Smooth muscle cell (in vitro differentiated cells): ENCODE measurements around the gene EYS. TPM values are rescaled to one million over a fixed set of nuclear protein-coding genes. Genes with fewer than 3 reads are reported as not detected.

Source experiments
- DNase-seq: peaks from one replicate; lab custom pipeline; 2025; ENCODE audit not compliant: unreplicated experiment; lab: John Stamatoyannopoulos, UW
- H2AFZ ChIP-seq: fragments of 200-600 bp; sonication (generic); 2 replicates; pipeline ENCODE4 v1.6.0; 2016; ENCODE audit warnings: antibody characterized with exemption, low read depth, mild to moderate bottlenecking
- H3F3A ChIP-seq: fragments of 200-600 bp; sonication (generic); 2 replicates; pipeline ENCODE4 v1.6.0; 2017; ENCODE audit warnings: antibody characterized with exemption, low read depth
- H3K27ac ChIP-seq: fragments of 200-600 bp; sonication (generic); 2 replicates; pipeline ENCODE4 v1.5.1; 2016; ENCODE audit warnings: low read depth, mild to moderate bottlenecking
- H3K27me3 ChIP-seq: fragments of 200-600 bp; sonication (generic); 2 replicates; pipeline ENCODE4 v1.6.1; 2016; ENCODE audit warnings: low read depth, mild to moderate bottlenecking
- H3K36me3 ChIP-seq: fragments of 200-600 bp; sonication (generic); 2 replicates; pipeline ENCODE4 v1.5.1; 2016; ENCODE audit warnings: low read depth
- H3K4me1 ChIP-seq: fragments of 200-600 bp; sonication (generic); 2 replicates; pipeline ENCODE4 v1.5.1; 2016; ENCODE audit warnings: low read depth
- H3K4me2 ChIP-seq: fragments of 200-600 bp; sonication (generic); 2 replicates; pipeline ENCODE4 v1.6.0; 2016; ENCODE audit warnings: mild to moderate bottlenecking
- H3K4me3 ChIP-seq: fragments of 200-600 bp; sonication (generic); 2 replicates; pipeline ENCODE4 v1.5.1; 2016; ENCODE audit warnings: mild to moderate bottlenecking
- H3K79me2 ChIP-seq: fragments of 200-600 bp; sonication (generic); 2 replicates; pipeline ENCODE4 v1.6.0; 2016; ENCODE audit warnings: low read depth, mild to moderate bottlenecking
- H3K9ac ChIP-seq: fragments of 200-600 bp; sonication (generic); 2 replicates; pipeline ENCODE4 v1.6.0; 2016; ENCODE audit warnings: low read depth
- H3K9me3 ChIP-seq: fragments of 200-600 bp; sonication (generic); replicated peaks from 2 replicates; pipeline ENCODE4 v1.5.1; 2016; ENCODE audit warnings: low read depth
- H4K20me1 ChIP-seq: fragments of 200-600 bp; sonication (generic); 2 replicates; pipeline ENCODE4 v1.6.0; 2016; ENCODE audit warnings: low read depth
- WGBS: methylation state at CpG from one replicate; pipeline ENCODE4 v1.1.7; 2016; ENCODE audit warnings: low lambda C conversion rate; 5-methylcytosine and 5-hydroxymethylcytosine counted together
- polyA plus RNA-seq: library from polyadenylated mRNA; unstranded; fragments of >200 nt; fragmentation: Nextera tagmentation; extraction: Ambion mirVana; gene quantifications from 2 replicates; pipeline ENCODE4 v1.2.1, GENCODE V29; 2016
- total RNA-seq: library from RNA; depleted of rRNA; stranded (reverse); fragments of >200 nt; gene quantifications from 2 replicates; pipeline ENCODE4 v1.2.3, GENCODE V29; 2014
- TF ChIP-seq, protein P1 (sequence below): fragments of 200-600 bp; sonication (generic); IDR thresholded peaks from 2 replicates; pipeline ENCODE4 v1.5.1; 2017; ENCODE audit warnings: borderline replicate concordance, mild to moderate bottlenecking, antibody characterized with exemption; ENCODE audit not compliant: insufficient read depth, poor library complexity, severe bottlenecking

The EYS gene
- total and polyA plus RNA-seq, 2 experiments from 2014 or later, result 0.07 to 0.18 TPM

DNA sequence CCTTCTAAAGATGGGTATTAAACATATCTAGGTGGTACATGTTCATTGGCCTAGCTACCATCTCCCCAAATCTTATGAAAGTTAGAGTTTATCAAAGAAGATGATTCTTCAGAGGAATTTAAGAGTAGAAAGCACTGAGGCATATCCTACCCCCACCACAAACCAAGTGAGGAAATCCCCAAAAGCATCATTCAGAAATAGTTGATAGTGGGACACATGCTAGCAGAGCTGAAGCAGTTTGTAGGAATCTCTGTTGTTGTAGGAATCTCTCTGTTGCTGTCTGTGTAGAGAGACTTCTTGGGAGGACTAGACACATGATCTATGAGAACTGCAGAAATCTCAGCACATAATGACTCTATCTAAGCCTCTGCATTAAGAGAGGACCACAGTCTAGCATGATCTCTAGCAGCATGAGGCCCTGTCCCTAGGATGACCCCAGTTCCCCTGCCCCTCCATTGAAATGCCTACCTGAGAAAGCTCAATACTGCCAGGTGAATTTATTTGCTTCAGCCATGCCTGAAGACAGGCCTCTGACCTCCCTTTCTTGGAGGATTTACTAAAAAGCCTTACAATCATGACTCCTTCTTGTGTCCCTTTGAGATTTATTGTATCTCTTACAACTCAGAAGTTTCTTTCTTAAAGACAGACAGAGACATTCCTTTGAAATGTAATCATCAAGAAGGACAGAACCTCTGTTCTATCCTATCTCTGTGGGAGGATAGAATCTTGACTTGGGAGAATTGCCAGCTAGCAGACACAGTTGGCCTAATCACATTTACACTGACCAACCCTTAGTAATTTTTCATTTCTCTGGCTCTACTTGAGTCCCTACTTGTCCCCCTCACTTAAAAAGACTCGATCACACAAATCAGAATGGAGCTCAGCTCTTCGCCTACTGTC, 1489.1 kb downstream of the EYS start:
- peaks cover 5% of the 10 kb centered on the region for H3F3A ChIP-seq
- 67% methylated on average over 2 of the region's 2 CpGs for WGBS
- H3K4me3 ChIP-seq, result no peak overlapping the region
- TF ChIP-seq, protein P1, sequence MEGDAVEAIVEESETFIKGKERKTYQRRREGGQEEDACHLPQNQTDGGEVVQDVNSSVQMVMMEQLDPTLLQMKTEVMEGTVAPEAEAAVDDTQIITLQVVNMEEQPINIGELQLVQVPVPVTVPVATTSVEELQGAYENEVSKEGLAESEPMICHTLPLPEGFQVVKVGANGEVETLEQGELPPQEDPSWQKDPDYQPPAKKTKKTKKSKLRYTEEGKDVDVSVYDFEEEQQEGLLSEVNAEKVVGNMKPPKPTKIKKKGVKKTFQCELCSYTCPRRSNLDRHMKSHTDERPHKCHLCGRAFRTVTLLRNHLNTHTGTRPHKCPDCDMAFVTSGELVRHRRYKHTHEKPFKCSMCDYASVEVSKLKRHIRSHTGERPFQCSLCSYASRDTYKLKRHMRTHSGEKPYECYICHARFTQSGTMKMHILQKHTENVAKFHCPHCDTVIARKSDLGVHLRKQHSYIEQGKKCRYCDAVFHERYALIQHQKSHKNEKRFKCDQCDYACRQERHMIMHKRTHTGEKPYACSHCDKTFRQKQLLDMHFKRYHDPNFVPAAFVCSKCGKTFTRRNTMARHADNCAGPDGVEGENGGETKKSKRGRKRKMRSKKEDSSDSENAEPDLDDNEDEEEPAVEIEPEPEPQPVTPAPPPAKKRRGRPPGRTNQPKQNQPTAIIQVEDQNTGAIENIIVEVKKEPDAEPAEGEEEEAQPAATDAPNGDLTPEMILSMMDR, result no peak
- H3K4me1 ChIP-seq, result no peaks in the 10 kb centered on the region
- H3K27me3 ChIP-seq, result no peaks in the 10 kb centered on the region
- H3K36me3 ChIP-seq, result no peaks in the 10 kb centered on the region
- H3K9me3 ChIP-seq, result no peaks in the 10 kb centered on the region
- H3K79me2 ChIP-seq, result no peaks in the 10 kb centered on the region
- H3K4me2 ChIP-seq, result peak overlapping the region; percentile 29
- peak overlapping the region; percentile 75 for H3K27ac ChIP-seq
- no peaks in the 10 kb centered on the region for H4K20me1 ChIP-seq
- H3K9ac ChIP-seq, result no peak overlapping the region
- no peak for DNase-seq
- peak overlapping the region; percentile 56 for H2AFZ ChIP-seq

DNA sequence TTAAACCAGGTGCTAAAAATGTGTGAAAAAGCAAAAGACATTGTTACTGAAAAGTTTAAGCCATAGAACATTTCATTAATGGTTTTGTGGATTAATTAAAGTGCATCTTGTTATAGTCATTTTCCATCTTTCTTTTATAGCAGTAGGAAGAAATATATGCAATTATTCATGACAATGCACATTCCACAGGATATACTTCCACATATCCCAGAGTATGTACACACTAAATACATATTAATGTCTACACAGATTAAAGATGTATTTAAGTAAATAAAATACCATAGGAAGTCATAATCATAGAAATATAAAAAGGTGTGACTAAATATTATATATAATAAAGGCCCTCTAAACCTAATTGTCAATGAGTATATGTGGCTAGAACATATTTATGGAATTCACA, 1492.7 kb downstream of the EYS start:
- no peaks in the 10 kb centered on the region for H3K9me3 ChIP-seq
- H3K4me1 ChIP-seq, result no peaks in the 10 kb centered on the region
- no peak overlapping the region for H3K4me3 ChIP-seq
- no peaks in the 10 kb centered on the region for H3K27me3 ChIP-seq
- DNase-seq, result no peak
- peak overlapping the region; percentile 10 for H2AFZ ChIP-seq
- TF ChIP-seq, protein P1, result no peak
- H3F3A ChIP-seq, result peaks cover 5% of the 10 kb centered on the region
- no peaks in the 10 kb centered on the region for H3K36me3 ChIP-seq
- no peaks in the 10 kb centered on the region for H3K79me2 ChIP-seq
- H3K4me2 ChIP-seq, result no peak overlapping the region
- no peak overlapping the region for H3K27ac ChIP-seq
- no peak overlapping the region for H3K9ac ChIP-seq
- H4K20me1 ChIP-seq, result no peaks in the 10 kb centered on the region

DNA sequence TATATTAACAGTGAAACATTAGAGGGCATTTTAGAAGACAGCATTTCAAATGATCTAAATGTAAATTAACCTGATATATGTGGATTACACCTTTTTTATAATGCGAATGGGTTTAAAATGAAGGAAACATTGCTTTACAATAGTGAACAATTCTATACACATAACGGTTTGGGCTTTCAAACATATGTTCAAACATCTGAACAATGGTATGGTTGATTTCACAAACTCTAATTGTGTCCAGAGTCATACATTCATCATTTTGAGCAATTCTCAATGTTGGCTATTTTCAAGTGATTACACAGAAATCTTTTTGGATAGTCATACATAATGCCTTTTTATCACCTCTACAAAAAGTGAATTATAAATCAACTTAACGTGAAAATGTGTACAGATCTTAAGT, 1493.3 kb downstream of the EYS start:
- Histone ChIP-seq H4K20me1 (no peaks in the 10 kb centered on the region), H3K4me2 (no peak overlapping the region), H3K79me2 (no peaks in the 10 kb centered on the region), H3K9ac (no peak overlapping the region), H3F3A (peaks cover 5% of the 10 kb centered on the region), H3K27me3 (no peaks in the 10 kb centered on the region), H3K9me3 (no peaks in the 10 kb centered on the region), H3K36me3 (no peaks in the 10 kb centered on the region), H3K4me1 (no peaks in the 10 kb centered on the region), H2AFZ (peak overlapping the region; percentile 10), H3K27ac (no peak overlapping the region), H3K4me3 (no peak overlapping the region)
- 60% methylated on average over 3 of the region's 3 CpGs for WGBS
- no peak for DNase-seq
- TF ChIP-seq, protein P1, result no peak

DNA sequence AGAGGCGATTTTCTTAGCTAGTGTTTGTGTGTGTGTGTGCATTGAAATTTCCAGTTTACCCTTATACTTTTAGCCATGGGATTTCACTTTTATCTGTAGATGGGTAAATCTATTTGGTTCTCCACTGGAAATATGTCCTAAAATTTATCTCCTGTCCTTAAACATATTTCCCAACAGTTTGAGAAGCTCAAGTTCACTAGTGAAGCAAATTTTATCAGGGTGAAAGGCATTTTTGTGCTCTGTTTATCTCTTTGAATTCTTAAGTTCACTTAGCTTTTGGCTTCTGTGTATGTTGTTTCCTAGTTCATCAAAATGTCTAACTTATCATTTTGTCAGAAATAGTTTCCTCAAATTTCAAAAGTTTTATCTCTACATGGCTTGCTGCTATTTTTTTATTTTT, 1509.8 kb downstream of the EYS start:
- Histone ChIP-seq H2AFZ (no peak overlapping the region), H3F3A (no peaks in the 10 kb centered on the region)
- no peak for DNase-seq

More for the DNA sequence above, 1509.8 kb downstream of the EYS start:
- Histone ChIP-seq H3K27me3 (no peaks in the 10 kb centered on the region), H4K20me1 (no peaks in the 10 kb centered on the region), H3K9me3 (no peaks in the 10 kb centered on the region), H3K79me2 (no peaks in the 10 kb centered on the region), H3K9ac (no peak overlapping the region), H3K4me2 (no peak overlapping the region), H3K36me3 (no peaks in the 10 kb centered on the region), H3K4me3 (no peak overlapping the region), H3K27ac (no peak overlapping the region), H3K4me1 (no peaks in the 10 kb centered on the region)
- 93% methylated on average over 1 of the region's 1 CpG for WGBS
- TF ChIP-seq, protein P1, result no peak
